HG03175 (cell line): ENCODE results near the gene THRB.

Experiments
- ATAC-seq: cut with Tn5 transposase; IDR thresholded peaks from one replicate; pipeline ENCODE4 v1.9.1; 2021; ENCODE audit warnings: mild to moderate bottlenecking, moderate library complexity; ENCODE audit not compliant: unreplicated experiment

THRB gene

GRCh38 chr3:24278543-24278942 lies 216.1 kb downstream of the THRB start:
- no peak for ATAC-seq

- ATAC-seq, result no peak
Observed at GRCh38 chr3:24273491-24273890, 221.2 kb downstream of the THRB start.

- ATAC-seq, result no peak
Observed at GRCh38 chr3:24272875-24273274, 221.8 kb downstream of the THRB start.

DNA sequence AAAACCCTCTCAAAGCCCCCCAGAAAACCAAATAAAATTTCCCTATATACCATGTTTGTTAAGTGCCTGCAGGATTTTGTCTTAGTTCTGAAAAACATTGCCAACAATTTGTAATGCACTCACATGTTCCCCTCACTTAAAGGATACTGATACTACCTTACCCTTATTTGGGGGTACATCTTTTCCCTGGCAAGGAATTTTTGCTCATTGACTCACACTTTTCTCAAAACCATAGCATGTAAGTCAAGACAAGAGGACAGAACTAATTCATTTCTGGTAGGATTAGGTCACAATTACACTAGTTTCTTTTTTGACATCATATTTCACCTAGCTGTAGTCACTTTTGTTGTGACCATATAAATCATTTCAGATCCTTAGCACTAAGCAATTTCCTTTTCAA lies 222.2 kb downstream of the THRB start:
- ATAC-seq, result no peak

DNA sequence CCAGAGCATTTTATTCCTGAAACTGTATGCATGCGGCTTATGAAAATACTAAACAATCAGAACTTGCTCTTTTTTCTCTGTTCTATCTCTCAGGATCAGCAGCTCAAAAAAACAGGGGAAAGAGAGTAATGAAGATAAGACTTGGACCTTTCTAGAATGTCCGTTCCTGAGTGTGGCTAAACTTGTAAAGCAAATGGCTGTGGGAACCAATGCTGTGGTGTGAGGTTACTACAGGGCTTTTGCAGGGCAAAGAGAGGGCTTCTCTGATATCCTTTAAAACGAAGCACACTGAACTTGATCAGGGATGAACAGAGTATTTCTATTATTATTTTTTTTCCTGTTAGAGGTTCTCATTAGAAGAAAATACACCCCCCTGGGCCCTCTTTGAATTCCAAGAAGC lies 223.4 kb downstream of the THRB start:
- no peak for ATAC-seq

GRCh38 chr3:24270744-24271143 lies 223.9 kb downstream of the THRB start:
- ATAC-seq, result no peak

- no peak for ATAC-seq
Observed at GRCh38 chr3:24270204-24270691, 224.4 kb downstream of the THRB start.

- ATAC-seq, result peak; percentile 83
Observed at GRCh38 chr3:24264748-24265158, 229.9 kb downstream of the THRB start.

GRCh38 chr3:24264011-24264410 lies 230.6 kb downstream of the THRB start:
- ATAC-seq, result no peak

- ATAC-seq, result no peak
Observed at GRCh38 chr3:24263069-24263668, 231.5 kb downstream of the THRB start.

DNA sequence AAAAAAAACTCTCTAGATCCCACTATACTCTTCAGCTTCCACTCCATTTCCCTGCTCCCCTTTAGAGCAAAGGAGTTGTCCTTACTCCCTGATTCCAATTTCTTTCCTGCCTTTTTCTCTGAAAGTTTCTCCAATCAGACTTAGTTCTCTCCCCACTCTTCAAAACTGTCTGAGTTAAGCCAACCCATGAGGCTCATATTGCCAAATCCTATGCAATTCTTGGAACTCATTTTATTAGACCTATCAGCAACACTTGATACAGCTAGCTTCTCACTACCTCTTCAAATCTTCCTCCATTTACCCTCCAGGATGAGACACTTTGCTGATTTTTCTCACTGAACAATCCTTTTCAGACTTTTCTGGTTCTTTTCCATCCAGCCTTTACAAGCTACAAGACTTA lies 233.1 kb downstream of the THRB start:
- ATAC-seq, result no peak

GRCh38 chr3:24259901-24260512 lies 234.6 kb downstream of the THRB start:
- peak; percentile 44 for ATAC-seq

DNA sequence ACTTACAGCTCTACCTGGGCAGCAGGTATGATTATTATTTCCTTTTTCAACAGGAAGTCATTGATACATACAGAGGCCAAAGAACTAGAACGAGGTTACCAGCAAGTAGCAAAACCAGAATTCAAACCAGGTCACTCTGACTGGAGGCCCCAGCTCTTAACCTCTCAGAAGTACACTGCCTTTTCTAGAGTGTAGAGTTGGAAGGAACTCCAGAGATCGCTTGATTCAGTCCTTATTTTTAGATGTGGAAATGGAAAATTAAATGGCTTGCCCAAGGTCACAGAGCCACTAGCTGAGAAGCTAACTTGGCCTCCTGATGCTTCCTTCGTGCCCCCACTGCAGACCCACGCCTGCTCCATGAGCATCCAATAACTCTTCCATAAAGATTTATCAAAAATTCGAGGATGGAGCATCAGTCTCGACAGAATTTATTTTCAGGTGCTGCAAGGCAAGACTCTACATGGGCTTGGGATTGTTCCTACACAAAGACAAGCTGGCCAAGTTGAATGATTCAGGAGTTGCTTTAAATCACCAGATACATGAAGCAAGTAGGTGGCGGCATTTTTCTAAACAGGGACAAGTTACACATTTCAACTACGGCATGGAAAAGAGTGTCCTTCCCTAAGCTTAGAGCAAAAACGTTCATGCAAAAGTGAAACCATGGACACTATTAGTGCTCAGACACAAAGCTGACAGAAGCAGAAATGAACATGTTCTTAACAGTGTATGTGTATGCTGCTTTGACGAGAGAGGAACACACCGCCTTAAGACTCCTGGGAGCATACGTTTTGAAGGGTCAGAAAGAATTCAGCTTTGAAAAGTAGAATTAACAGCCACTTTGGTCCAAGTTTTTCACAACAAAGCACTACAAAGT lies 235.7 kb downstream of the THRB start:
- ATAC-seq, result no peak

DNA sequence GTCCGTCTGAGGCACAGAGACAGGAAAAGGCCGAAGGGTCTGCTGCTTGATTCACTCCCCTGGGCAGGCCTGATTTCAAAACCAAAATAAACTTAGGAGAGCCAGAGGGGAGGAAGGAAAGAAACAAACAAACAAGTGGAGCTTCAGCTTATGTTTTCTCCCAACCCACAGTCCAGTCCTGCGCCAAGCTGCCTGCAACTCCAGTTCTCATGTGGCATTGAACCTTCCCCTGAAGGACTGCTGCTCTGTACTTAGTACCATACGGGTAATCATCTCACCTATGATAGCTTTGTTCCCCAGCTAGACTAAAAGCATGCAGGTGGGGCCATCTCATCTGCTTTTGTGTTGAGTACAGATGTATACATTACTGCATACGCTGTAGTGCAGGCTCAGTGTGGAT lies 236.4 kb downstream of the THRB start:
- no peak for ATAC-seq

- no peak for ATAC-seq
Observed at GRCh38 chr3:24255414-24255813, 239.2 kb downstream of the THRB start.

DNA sequence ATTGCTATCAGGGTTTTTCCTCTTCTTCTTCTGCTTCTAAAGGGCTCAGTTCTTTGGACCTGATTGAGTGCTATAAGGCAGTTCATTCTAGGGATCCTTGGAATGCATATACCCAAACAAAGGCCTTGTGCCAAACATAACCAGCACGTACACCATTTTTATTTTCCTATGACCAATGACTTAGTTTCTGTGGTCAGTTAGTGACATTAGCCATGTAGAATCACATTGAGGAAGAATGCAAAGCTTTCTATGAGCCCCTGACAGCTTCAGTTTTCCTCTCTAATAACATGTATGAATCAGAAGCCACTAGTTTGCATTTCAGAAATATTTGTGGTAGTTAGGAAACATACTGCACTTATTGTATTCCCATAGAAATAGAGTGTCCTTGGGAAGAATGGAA lies 240.0 kb downstream of the THRB start:
- no peak for ATAC-seq

DNA sequence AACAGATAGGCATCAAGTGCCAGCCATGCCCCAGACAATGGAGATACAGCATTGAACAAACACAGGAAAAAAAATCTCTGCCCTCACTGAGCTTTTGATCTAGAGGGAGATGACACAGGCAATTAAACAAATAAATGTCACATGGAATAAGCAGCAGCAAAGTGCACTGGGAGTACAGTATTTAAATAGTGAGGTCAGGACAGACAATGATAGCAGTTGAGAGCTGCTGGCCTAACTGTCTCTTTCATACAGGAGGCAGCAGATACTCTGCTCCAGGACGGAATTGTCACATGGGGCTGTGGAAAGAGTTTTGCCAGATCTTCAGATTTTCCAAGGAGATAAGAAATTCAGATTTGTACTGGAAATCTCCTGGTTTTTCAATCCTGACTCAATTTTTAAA lies 241.3 kb downstream of the THRB start:
- ATAC-seq, result no peak

- no peak for ATAC-seq
Observed at GRCh38 chr3:24249523-24249922, 245.1 kb downstream of the THRB start.

- no peak for ATAC-seq
Observed at GRCh38 chr3:24245056-24245455, 249.6 kb downstream of the THRB start.

GRCh38 chr3:24244491-24244890 lies 250.2 kb downstream of the THRB start:
- no peak for ATAC-seq

DNA sequence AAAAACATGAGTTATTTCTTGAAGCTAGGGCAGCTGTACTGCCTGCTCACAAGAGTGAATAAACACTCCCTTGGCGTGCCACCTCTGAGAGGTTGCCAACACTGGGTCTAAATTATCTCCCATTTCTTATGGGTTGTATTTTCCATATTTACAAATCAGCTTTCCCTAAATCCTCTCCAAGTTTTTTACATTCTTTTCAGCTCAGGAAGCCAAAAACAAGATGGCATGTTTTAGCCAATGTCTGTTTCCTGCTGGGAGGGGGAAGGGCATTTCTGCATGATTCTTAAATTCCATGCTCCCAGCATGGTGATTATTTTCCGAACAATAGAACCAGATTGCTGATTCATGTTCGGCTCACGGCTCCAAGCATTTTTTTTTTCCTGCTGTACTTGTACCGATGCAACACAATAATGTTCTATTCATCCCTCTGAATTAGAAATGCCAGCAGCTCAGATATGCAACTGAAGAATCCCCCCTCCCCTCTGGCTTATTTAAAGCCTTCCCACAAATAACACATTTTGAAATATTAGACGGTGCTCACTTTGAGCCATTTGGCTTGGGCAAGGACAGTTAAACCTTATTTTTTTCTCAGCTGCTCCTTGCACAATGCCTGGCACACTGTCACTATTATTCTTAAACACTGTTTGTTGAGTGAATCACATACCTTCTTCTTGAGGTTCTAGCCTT lies 252.5 kb downstream of the THRB start:
- no peak for ATAC-seq
